ENCODE measurements around the gene SFSWAP.
"Not testable (repeated sequence)": the region's sequence is repeated elsewhere in the genome, so short reads cannot be mapped to it uniquely, and the experiment has no call there.

The SFSWAP gene

DNA sequence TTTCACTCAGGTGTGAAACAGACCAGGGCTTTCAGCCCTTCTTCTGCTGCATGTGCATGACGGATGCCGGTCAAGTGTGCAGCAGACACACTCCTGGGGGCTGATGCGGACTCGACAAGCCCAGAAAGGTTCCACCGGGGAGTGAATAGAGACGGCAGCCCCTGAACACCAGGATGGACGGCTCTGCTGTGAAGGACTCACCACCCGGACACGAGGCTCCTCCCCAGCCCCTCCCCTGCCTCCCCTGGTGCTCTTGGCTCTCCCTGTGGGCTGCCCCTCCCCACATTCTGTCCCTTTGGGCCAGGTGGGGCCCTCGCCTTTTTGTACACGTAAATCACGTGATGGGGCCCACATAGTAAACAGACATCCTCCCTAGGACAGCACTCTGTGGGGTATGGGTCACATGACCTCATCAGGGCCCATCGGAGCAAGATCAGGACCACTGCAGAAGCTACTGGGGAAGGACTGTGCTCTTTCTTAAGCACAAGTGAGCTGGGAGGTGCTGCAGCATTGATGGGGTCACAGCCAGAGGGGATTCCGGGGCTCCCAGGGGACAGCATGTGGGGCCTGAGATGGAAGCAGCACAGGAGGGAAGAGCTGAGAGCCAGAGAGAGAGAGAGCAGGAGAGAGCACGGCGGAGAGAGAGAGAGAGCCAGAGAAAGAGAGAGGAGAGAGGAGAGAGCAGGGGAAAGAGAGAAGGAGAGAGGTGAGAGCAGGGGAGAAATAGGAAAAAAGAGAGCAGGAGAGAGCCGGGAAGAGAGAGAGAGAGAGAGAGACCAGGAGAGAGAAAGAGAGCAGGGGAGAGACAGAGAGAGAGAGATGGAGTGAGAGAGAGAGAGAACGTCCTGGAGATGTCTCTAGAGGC, 30.3 kb upstream of the SFSWAP start:
- not testable (repeated sequence) for DNase-seq

DNA sequence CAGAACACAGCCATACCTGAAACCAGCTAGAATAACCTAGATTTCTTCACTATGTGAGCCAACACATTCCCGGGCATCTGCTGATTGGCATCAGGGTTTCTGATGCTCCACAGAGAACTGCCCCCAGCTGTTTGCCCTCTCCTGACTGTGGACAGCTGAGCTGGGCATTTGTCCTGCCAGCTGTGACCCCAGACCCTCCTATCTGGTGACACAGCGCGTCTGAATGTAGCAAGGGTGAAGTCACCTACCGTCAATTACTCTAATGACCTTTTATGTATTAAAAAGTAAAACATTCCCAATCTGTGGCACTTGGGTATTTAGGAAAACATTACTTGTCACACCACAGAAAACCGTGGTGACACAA, 29.7 kb upstream of the SFSWAP start:
- DNase-seq = no peak

DNA sequence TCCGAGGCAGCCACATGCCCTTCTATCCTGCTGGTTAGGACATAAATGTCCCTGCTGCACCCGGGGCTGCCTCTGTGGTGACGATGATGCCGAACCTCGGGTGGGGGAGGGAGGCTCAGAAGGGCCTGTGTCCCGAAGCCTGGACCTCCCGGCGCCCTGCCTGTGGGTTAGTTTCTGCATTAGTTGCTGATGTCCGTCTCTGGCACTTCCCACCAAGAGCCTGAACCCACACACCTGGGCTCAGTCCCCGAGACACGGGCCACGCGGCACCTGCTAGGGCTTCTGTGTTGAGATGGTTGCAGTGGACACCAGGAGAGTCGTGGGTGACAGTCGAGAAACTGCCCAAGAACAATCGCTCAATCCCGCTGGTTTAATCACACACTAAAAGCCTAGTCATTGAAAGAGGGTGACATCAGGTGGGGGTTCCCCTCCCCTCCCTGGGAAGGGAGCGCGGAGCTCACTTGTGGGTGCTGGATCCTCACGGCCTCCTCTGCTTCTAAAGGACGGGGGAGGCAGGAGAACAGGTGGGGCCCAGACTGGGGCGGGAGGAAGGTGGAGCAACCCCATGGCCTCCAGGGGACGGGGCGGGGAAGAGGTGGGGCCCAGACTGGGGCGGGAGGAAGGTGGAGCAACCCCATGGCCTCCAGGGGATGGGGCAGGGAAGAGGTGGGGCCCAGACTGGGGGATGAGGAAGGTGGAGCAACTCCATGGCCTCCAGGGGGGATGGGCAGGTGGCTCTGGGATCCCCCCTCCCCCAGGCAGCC, 29.0 kb upstream of the SFSWAP start:
- peak; percentile 72 for DNase-seq

DNA sequence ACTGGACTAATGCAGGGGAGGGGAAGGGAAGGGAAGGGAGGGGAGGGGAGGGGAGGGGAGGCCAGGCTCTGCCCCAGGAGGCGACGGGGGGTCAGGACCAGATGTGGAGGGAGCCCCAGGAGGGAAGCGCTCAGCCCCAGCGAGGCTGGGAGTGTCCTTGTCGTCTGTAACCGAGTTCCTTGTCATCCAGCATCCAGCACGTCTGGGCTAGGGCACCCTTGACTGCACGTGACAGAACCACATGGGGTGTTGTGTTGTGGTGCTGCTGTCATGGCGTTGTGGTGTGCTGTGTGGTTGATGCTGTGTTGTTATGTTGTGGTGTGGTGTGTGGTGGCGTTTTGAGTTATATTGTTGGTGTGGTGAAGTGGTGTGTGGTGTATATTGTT, 28.4 kb upstream of the SFSWAP start:
- DNase-seq = peak; percentile 12

DNA sequence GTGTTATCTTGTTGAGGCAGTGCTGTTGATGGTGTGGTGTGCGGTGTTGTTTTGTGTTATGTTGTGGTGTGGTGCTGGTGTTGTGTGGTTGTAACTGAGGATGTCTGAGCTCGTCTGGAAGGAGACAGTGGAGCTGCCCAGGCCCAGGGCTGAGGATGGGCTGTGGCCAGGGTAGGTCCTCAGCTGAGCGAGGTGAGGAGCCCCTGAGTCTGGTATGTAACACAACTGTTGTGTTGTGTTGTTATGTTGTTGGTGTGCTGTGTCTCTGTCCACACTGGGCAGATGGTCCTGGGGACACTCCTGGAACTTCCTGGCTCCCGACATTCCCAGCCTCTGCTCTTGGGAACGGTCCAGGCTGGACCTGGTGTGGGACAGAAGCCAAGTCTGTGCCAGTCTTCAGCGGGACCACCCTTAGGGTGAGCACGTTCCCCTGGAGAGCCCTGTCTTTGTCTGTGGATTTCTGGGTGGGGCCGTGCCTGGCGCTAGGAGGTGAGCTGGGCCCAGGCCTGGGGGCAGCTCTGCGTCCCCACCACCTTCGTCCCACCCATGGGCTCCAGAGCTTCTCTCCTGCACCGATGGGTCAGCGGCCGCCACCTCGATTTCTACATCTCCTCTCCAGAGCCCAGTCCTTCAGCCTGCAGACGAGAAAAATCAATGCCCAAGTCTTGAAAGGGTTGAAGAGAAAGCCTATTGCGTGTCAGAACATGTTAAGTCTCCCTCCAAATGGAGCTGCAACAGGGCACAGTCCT, 27.4 kb upstream of the SFSWAP start:
- DNase-seq = no peak

DNA sequence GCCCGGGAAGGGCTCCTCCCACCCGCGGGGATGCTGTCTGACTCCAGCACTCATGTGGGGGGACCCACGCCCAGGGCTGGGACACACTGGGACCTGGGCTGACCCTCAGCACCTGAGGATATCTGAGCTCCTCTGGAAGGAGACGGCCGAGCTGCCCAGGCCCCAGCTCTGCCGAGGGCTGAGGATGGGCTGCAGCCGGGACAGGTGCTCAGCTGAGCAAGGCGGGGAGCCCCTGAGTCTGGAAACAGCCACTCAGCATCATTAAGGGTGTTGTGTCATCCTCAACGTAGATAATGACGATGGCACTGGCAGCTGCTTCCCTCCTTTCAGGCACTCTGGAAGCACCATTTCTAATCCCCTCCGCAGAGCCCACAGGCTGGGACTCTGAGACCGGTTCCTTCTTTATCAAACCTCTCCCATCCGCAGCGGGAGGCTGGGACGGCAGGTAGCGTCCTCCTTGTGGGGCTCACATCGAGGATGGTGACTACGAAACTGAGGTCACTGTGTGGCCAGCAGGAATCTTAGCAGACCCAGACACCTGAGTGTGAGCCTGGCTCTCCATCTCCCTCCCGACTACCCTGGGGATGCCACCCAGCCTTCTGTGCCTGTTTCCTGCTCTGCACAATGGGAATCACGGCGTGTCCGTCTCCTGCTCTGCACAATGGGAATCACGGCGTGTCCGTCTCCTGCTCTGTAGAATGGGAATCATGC, 26.7 kb upstream of the SFSWAP start:
- no peak for DNase-seq

DNA sequence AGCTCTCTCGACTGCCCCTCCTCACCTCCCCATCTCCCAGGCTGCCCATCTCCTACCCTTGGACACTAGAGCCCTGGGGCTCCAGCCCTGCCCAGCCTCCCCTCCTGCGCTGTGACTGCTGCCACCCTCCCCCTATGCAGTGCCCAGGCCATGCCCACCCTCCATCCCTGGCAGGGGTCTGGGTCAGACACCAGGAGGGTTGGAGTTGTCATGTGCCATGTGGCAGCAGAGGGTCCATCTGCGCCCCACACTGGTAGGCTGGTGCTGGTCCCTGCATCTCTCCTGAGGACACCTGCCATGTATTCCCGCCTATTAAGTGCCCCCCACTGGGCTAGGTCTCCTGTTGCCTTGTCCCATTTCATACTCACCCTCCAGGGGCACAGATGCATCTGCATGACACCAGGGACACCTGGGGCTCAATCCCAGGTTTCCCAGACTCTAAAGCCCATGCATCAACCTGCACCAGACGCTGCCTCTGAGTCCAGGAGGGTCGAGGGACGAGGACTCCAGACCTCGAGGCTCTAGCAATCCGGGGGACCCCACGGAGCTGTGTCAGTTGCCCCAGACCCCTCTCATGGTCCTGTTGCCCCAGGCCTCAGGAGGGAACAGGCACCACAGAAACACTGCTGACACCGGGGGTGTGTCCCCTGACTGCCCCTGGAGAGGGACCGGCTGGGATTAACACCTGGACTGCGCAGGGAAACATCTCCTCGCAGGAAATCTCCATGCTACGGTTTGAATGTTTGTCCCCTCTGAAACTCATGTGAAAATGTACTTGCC, 23.4 kb upstream of the SFSWAP start:
- no peak for DNase-seq

DNA sequence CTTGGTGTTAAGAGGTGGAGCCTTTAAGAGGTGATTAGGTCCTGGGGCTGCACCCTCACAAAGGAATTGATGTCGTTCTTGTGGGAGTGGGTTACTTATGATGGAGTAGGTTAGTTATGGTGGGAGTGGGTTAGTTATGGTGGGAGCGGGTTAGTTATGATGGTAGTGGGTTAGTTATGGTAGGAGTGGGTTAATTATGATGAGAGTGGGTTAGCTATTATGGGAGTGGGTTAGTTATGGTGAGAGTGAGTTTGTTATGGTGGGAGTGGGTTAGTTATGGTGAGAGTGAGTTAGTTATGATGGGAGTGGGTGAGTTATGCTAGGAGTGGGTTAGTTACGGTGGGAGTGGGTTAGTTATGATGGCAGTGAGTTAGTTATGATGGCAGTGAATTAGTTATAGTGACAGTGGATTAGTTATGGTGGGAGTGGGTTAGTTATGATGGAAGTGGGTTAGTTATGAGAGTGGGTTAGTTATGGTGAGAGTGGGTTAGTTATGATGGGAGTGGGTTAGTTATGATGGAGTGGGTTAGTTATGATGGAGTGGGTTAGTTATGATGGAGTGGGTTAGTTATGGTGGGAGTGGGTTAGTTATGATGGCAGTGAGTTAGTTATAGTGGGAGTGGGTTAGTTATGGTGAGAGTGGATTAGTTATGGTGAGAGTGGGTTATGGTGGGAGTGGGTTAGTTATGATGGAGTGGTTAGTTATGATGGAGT, 22.6 kb upstream of the SFSWAP start:
- no peak for DNase-seq

DNA sequence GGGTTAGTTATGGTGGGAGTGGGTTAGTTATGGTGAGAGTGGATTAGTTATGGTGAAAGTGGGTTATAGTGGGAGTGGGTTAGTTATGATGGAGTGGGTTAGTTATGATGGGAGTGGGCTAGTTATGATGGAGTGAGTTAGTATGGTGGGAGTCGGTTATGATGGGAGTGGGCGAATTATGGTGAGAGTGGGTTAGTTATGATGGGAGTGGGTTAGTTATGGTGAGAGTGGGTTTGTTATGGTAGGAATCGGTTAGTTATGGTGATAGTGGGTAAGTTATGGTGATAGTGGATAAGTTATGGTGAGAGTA, 22.1 kb upstream of the SFSWAP start:
- DNase-seq = no peak

DNA sequence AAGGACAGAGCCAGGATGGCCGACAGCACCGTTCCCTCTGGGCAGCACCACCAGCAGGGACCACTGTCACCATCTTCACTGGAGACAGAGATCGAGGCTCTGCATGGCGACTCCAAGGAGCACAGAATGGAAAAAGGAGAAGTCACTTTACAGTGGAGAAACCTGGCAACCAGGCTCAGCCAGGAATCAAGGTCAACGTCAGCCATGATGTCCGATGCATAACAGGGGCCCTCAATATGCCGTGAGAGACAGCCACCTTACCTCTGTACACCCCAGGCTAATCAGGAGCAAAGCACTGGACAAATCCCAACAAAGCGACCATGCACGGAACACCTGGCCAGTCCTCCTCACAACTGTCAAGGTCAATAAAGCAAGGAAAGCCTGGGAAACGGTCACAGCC, 20.6 kb upstream of the SFSWAP start:
- no peak for DNase-seq

DNA sequence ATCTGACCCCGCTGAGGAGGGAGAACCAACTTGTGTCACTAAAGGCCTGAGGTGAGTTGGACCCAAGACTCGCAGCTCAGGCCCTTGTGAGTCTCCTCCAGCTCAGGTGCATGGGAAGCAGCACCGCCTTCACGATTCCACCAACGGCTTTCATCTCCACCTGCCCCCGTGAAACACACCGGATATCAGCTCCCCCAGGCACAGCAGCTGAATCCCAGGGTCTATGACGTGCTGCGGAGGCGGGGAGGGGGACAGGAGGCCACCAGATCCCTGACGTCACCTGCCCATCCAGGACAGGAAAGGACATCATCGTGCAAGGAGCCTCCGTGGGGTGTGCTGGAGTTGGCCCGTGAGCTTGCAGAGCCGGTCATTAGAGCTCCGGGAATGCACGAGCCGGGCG, 18.5 kb upstream of the SFSWAP start:
- DNase-seq = no peak

DNA sequence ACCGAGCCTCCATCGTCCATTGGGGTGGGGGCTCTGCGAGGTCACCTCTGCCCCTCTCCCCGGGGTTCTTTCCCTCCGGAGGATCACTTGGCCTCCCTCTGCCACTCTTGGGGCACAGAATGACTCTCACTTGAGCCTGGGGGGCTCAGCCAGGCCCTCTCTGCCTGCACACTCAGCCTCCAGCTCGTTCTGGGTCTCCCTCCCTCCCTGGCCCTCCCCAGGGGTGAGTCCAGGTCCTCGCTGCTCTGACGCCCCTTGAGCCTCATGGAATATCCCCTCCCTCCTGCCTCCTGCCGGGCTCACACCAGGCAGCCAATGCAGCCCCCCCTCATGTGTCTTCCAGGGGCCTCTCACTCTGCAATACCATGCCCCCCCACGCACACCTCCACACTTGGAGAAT, 17.7 kb upstream of the SFSWAP start:
- no peak for DNase-seq

DNA sequence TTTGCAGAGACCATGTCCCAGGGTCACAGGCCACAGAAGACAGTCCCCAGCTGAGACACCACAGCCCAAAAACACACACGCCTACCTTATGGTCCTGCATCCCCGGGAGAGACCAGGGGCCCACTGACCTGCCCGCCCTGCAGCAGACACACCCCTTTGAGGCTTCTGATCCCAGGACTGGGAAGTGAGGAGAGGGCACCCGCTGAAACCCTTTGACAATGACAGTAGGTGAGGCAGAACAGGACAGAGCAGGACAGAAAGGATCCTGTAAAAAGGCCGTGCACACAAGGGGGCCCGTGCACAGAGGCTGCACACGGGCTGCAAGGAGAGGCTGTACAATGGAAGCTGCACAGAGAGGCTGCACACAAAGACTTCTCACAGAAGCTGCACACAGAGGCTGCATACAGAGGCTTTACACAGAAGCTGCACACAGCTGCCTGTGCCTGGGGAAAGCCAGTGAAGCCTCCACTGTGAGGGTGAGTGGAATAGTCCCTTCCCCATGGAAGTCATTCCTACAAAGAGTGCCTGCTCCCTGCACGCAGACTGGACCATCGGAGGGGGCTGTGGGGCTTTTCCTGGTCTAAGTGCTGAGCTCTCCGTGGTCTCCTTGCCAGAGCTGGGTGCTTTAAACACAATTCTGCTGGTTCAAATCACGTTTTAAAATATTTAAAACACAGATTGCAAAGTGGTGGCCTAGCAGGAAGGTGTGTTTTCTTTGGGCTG, 16.6 kb upstream of the SFSWAP start:
- no peak for DNase-seq

DNA sequence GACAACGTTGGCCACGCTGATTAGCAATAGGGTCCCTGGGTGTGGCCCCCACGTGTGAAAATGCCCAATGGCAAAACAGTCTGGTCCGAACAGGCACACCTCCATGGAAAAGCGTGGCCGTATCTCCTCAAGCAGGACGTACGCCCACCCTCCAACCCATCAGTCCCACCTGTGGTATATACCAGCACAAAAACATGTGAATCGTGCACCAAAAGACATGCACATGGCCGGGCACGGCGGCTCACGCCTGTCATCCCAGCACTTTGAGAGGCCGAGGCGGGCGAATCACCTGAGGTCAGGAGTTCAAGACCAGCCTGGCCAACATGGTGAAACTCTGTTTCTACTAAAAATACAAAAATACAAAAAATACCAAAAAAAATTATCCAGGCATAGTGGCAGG, 14.9 kb upstream of the SFSWAP start:
- DNase-seq = no peak

DNA sequence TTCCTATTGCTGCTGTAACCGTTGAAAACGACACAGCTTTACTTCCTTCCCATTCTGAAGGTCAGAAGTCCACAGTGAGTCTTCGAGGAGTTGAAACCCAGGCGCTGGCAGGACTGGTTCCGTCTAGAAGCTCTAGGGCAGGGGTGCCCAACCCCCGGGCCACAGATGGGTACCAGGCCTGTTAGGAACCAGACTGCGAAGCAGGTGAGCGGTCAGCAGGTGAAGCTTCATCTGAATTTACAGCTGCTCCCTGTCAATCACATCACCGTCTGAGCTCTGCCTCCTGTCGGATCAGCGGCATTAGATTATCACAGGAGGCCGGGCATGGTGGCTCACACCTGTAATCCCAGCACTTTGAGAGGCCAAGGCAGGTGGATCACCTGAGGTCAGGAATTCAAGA, 12.6 kb upstream of the SFSWAP start:
- DNase-seq = no peak

DNA sequence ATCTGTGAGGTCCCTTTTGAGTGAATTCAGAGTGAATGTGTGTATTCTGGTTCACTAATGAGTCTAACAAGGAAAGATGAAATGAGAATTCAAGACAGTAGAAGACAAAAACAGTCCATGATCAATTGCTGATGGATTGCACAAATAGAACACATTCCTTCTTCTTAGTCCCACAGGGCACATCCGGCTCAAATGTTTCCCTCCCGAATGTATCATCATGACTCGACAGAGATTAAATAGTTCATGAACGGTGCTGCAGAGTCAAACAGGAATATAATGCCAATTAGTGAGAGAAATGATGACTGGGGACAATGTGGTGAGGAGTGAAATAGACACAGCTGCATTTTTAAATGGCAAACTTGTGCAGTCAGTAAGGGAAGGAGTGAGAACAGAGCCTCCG, 11.5 kb upstream of the SFSWAP start:
- DNase-seq = no peak

DNA sequence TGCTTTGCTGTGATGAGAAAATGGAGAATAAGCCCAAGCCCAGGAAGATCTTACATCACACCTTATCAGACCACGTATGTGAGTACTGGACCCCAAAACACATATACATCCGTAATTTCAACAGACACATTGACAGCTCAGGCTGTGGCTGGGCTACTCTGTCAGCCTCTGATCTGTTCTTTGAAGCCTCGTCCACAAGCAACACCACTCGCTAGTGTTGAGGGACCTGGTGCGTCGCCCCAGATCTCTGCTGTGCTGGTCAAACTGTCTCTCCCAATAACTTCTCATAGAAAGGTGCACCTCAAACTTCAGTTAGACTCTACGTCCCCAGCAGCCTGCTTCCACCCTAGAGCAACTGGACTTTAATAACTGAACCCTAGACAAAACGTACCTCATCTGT, 10.6 kb upstream of the SFSWAP start:
- no peak for DNase-seq

DNA sequence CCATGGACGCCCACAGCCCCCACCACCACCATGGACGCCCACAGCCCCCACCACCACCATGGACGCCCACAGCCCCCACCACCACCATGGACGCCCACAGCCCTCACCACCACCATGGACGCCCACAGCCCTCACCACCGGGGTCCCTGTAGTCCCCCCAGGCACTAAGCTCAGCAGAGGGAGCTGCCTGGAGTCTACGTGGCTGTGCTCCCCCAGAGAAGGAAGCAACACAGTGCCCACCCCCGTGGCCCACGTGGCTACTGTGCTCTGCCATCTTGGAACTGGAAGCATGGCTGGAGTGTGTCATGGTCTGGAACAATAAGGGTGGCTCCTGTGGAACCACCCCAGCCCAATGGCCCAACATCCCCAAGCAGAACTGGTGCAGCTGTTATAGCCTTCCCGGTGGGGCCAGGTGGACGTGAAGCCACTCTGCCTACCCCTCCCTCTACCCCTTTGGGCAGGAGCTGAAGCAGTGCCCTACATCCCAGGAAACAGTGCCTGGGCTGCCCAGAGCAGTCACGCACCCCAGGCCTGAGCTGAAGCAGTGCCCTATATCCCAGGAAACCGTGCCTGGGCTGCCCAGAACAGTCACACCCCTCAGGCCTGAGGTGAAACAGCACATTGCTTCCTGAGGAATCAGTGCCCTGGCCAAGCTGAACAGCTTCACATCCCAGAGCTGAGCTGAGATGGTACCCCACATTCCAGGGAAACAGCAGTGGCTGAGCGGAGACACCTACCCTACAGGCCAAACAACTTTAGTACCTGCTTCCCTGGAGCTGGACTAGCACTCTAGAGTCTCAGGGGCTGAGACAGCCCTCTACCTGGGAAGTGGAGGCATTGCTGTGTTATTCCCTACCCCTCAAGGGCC, 9.0 kb upstream of the SFSWAP start:
- no peak for DNase-seq

DNA sequence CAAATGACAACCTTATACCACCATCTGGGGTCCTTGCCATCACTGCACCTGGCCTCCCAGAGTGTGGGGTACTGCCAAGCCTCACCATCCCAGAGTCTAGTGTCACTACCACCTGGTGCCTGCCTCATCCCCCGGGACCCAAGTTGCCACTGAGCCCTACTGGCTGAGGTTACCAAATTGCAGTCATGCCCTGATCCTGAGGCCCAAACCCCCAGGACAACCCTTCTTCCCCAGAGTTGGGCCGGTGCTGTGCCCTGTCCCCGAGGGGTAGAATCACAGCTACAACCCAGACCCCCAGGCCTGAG, 8.4 kb upstream of the SFSWAP start:
- DNase-seq = no peak

DNA sequence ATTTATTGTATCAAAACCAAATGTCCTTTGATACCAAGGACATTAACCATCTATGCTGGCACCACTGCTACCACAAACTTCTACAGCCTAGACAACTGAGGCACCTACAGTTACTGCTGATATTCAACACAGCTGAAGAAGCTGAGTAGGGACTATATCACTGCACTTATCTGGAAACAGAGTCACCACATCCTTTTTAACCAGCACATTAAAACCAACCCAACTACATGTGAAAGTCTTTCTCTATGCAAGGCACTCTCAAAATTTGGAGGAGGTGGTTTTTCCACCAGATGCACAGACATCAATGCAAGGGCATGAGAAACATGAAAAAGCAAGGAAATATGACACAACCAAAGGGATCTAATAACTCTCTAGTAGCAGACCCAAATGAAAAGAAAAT, 7.7 kb upstream of the SFSWAP start:
- DNase-seq = no peak
